ENCODE results near the gene CORO2B. TPM values are rescaled to one million over a fixed set of nuclear protein-coding genes. Genes with fewer than 3 reads are reported as not detected.

The CORO2B gene
- total RNA-seq, 1 donor from 2014 or later = 3.4 TPM

- no peak for DNase-seq (ENCODE audit: low read depth, low spot score)
These were observed 47.5 kb downstream of the CORO2B start for GRCh38 chr15:68626283-68626682.

GRCh38 chr15:68626739-68627138, 47.9 kb downstream of the CORO2B start:
- DNase-seq (ENCODE audit: low read depth, low spot score) = no peak

GRCh38 chr15:68627476-68627875, 48.7 kb downstream of the CORO2B start:
- no peak for DNase-seq (ENCODE audit: low read depth, low spot score)

- DNase-seq (ENCODE audit: low read depth, low spot score) = no peak
These were observed 49.2 kb downstream of the CORO2B start for GRCh38 chr15:68627995-68628394.

GRCh38 chr15:68629519-68630210, 50.9 kb downstream of the CORO2B start:
- no peak for DNase-seq (ENCODE audit: low read depth, low spot score)

GRCh38 chr15:68630211-68630555, 51.4 kb downstream of the CORO2B start:
- DNase-seq (ENCODE audit: low read depth, low spot score) = no peak

GRCh38 chr15:68630836-68631235, 52.0 kb downstream of the CORO2B start:
- no peak for DNase-seq (ENCODE audit: low read depth, low spot score)

- DNase-seq (ENCODE audit: low read depth, low spot score) = no peak
These were observed 52.8 kb downstream of the CORO2B start for GRCh38 chr15:68631601-68632051.

GRCh38 chr15:68632101-68632500, 53.3 kb downstream of the CORO2B start:
- no peak for DNase-seq (ENCODE audit: low read depth, low spot score)

GRCh38 chr15:68633231-68634121, 54.7 kb downstream of the CORO2B start:
- DNase-seq (ENCODE audit: low read depth, low spot score) = no peak

- DNase-seq (ENCODE audit: low read depth, low spot score) = no peak
These were observed 55.3 kb downstream of the CORO2B start for GRCh38 chr15:68634122-68634482.

GRCh38 chr15:68634531-68634930, 55.7 kb downstream of the CORO2B start:
- no peak for DNase-seq (ENCODE audit: low read depth, low spot score)

- no peak for DNase-seq (ENCODE audit: low read depth, low spot score)
These were observed 56.3 kb downstream of the CORO2B start for GRCh38 chr15:68635141-68635540.

- DNase-seq (ENCODE audit: low read depth, low spot score) = no peak
These were observed 57.5 kb downstream of the CORO2B start for GRCh38 chr15:68636256-68636655.

- DNase-seq (ENCODE audit: low read depth, low spot score) = no peak
These were observed 59.1 kb downstream of the CORO2B start for GRCh38 chr15:68637767-68638404.

GRCh38 chr15:68638953-68639515, 60.2 kb downstream of the CORO2B start:
- no peak for DNase-seq (ENCODE audit: low read depth, low spot score)

GRCh38 chr15:68639926-68640600, 61.3 kb downstream of the CORO2B start:
- no peak for DNase-seq (ENCODE audit: low read depth, low spot score)

- DNase-seq (ENCODE audit: low read depth, low spot score) = no peak
These were observed 62.1 kb downstream of the CORO2B start for GRCh38 chr15:68640791-68641331.

- no peak for DNase-seq (ENCODE audit: low read depth, low spot score)
These were observed 62.6 kb downstream of the CORO2B start for GRCh38 chr15:68641376-68641775.

GRCh38 chr15:68642491-68642845, 63.7 kb downstream of the CORO2B start:
- no peak for DNase-seq (ENCODE audit: low read depth, low spot score)

- no peak for DNase-seq (ENCODE audit: low read depth, low spot score)
These were observed 64.5 kb downstream of the CORO2B start for GRCh38 chr15:68643216-68643830.
